Measurements from ENCODE around the gene LINGO3.

Gene LINGO3

GRCh38 chr19:2291185-2291751 is 16.7 kb downstream of the LINGO3 start:
- peak overlapping the region; percentile 91 for H3K27ac Mint-ChIP-seq
- peaks cover 42% of the 10 kb centered on the region for H3K4me1 Mint-ChIP-seq
- peaks cover 32% of the 10 kb centered on the region for H3K27me3 Mint-ChIP-seq
- no peak for DNase-seq
- CTCF ChIA-PET = interaction anchor here (1.0 kb wide), 1 partner anchor 101 kb away, joined by 4 read pairs; no protein-coding TSS in a partner anchor
- peaks cover 28% of the 10 kb centered on the region for H3K36me3 Mint-ChIP-seq
- H3K4me3 Mint-ChIP-seq = peak overlapping the region; percentile 80
- no peaks in the 10 kb centered on the region for H3K9me3 Mint-ChIP-seq

GRCh38 chr19:2290441-2291184 is 17.3 kb downstream of the LINGO3 start:
- peak; percentile 53 for DNase-seq
- H3K27ac Mint-ChIP-seq = peak overlapping the region; percentile 91
- CTCF ChIA-PET = interaction anchor here (1.0 kb wide), 1 partner anchor 102 kb away, joined by 4 read pairs; no protein-coding TSS in a partner anchor
- H3K27me3 Mint-ChIP-seq = peaks cover 36% of the 10 kb centered on the region
- peaks cover 27% of the 10 kb centered on the region for H3K36me3 Mint-ChIP-seq
- H3K4me3 Mint-ChIP-seq = peak overlapping the region; percentile 80
- H3K9me3 Mint-ChIP-seq = no peaks in the 10 kb centered on the region
- peaks cover 42% of the 10 kb centered on the region for H3K4me1 Mint-ChIP-seq

- DNase-seq = peak; percentile 86
- no peaks in the 10 kb centered on the region for H3K9me3 Mint-ChIP-seq
- peaks cover 20% of the 10 kb centered on the region for H3K36me3 Mint-ChIP-seq
- peak overlapping the region; percentile 92 for H3K4me3 Mint-ChIP-seq
- peaks cover 40% of the 10 kb centered on the region for H3K27me3 Mint-ChIP-seq
- peaks cover 40% of the 10 kb centered on the region for H3K4me1 Mint-ChIP-seq
- H3K27ac Mint-ChIP-seq = peak overlapping the region; percentile 99
- CTCF ChIA-PET = interaction anchor here (1.4 to 1.8 kb wide), 3 partner anchors 28 to 103 kb away, joined by 3 to 4 read pairs (median 4); partner anchors contain the start of gene PLEKHJ1
These were observed 18.1 kb downstream of the LINGO3 start for GRCh38 chr19:2289714-2290435.

DNA sequence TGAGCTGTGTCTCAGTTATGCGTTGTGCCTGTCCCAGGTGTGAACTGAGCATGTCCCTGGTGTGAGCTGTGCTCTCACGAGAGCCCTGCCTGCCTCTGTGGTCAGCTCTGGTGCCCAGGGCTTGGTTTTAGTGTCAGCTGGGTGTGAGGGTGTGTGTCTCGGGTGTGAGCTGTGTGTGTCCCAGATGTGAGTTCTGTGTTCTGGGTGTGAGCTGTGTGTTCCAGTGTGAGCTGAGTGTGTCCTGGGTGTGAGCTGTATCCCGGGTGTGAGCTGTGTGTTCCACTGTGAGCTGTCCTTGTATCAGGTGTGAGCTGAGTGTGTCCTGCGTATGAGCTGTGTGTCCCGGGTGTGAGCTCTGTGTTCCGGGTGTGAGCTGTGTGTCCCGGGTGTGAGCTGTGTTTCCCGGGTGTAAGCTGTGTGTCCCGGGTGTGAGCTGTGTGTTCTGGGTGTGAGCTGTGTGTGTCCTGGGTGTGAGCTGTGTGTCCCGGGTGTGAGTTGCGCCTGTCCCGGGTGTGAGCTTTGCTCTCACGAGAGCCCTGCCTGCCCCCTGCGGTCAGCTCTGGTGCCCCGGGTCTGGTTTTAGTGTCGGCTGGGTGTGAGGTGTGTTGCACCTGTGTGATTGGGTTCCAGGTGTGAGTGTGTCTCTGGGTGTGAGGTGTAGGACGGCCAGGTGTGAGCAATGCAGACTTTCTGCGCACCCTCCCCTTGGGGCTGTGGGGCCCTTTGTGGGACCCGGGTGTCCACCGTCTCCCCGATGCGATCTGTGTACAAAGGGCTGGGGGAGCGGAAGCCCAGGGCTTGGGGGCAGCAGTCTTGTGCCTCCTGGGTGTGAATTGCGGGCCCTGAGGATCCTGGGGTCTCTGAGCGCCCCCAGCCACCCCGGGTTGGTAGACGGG is 18.9 kb downstream of the LINGO3 start:
- Mint-ChIP-seq H3K27me3 (peaks cover 40% of the 10 kb centered on the region), H3K9me3 (no peaks in the 10 kb centered on the region), H3K4me1 (peaks cover 39% of the 10 kb centered on the region), H3K36me3 (peaks cover 19% of the 10 kb centered on the region), H3K27ac (peak overlapping the region; percentile 99), H3K4me3 (peak overlapping the region; percentile 92)
- DNase-seq = no peak
- CTCF ChIA-PET = interaction anchor here (1.3 to 1.8 kb wide), 4 partner anchors 27 to 104 kb away, joined by 3 to 4 read pairs (median 4); partner anchors contain the start of gene PLEKHJ1

- Mint-ChIP-seq H3K27me3 (peaks cover 41% of the 10 kb centered on the region), H3K9me3 (no peaks in the 10 kb centered on the region), H3K4me1 (peaks cover 35% of the 10 kb centered on the region), H3K4me3 (peak overlapping the region; percentile 92), H3K36me3 (peaks cover 16% of the 10 kb centered on the region), H3K27ac (peak overlapping the region; percentile 99)
- CTCF ChIA-PET = interaction anchor here (1.3 to 1.8 kb wide), 4 partner anchors 14 to 105 kb away, joined by 4 to 6 read pairs (median 4); partner anchors contain the start of gene PLEKHJ1
- DNase-seq = no peak
These were observed 19.6 kb downstream of the LINGO3 start for GRCh38 chr19:2288338-2288817.

GRCh38 chr19:2287585-2288337 is 20.2 kb downstream of the LINGO3 start:
- CTCF ChIA-PET = interaction anchor here (1.3 to 1.8 kb wide), 5 partner anchors 13 to 105 kb away, joined by 3 to 6 read pairs (median 4); partner anchors contain the start of gene PLEKHJ1
- H3K4me1 Mint-ChIP-seq = peaks cover 36% of the 10 kb centered on the region
- no peak overlapping the region for H3K4me3 Mint-ChIP-seq
- H3K9me3 Mint-ChIP-seq = no peaks in the 10 kb centered on the region
- no peak for DNase-seq
- H3K36me3 Mint-ChIP-seq = peaks cover 13% of the 10 kb centered on the region
- H3K27ac Mint-ChIP-seq = peak overlapping the region; percentile 58
- peaks cover 47% of the 10 kb centered on the region for H3K27me3 Mint-ChIP-seq

DNA sequence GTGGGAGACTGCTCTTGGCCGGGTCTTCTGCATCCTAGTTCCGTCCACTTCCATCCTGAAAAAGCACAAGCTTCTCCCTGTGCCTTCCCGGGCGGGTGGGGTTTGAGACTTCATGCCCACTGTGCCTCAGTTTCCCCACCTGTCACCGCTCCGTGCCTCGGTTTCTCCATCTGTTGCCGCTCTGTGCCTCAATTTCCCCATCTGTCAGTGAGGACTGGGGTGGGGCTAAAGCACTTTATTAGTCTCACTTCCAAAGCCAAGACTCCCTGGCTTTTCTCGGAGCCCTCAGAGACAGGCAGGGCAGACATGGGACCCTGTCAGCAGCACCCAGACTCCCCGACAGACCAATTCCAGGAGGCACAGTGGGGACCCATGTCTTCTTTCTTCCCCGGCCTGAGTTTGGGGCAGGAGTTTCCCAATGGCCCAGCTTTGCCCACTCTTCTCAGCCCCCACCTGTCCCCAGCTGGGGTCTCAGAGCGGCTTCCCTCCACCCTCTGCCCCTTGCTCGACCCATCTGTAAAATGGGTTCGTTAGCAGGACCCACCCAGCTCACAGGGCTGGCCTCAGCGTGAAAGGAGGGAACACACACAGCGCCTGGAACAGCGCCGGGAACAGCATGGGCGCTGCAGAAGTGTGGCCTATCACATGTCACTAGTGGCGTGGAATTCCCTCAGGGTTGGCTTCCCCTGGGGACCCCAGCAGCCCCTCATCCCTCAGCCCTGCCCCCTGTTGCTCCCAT is 21.4 kb downstream of the LINGO3 start:
- CTCF ChIA-PET = interaction anchor here (1.5 to 1.7 kb wide), 2 partner anchors 12 to 30 kb away, joined by 3 to 6 read pairs; no protein-coding TSS in a partner anchor
- no peak for DNase-seq
- Mint-ChIP-seq H3K9me3 (no peaks in the 10 kb centered on the region), H3K27me3 (peaks cover 59% of the 10 kb centered on the region), H3K27ac (no peak overlapping the region), H3K4me3 (no peak overlapping the region), H3K36me3 (peaks cover 7% of the 10 kb centered on the region), H3K4me1 (peaks cover 39% of the 10 kb centered on the region)

DNA sequence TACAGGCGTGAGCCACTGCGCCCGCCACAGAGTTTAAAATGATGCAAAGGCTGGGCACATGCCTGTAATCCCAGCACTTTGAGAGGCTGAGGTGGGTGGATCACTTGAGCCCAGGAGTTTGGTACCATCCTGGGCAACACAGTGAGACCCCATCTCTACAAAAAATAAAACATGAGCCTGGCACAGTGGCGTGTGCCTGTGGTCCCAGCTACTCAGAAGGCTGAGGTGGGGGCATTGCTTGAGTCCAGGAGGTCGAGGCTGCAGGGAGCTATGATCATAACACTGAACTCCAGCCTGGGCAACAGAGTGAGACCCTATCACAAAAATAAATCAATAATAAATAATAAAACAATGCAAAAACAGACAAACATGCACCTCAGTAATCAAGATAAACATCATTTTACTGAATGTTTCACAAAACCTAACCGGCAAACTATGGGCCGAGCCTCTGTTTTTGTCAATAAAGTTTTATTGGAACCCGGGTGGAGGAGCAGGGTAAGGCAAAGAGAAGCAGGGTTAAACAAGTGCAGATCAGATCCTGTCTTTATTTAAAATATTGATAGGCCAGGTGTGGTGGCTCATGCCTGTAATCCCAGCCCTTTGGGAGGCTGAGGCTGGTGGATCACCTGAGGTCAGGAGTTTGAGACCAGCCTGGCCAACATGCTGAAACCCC is 24.0 kb downstream of the LINGO3 start:
- Mint-ChIP-seq H3K9me3 (no peaks in the 10 kb centered on the region), H3K27ac (no peak overlapping the region), H3K4me3 (no peak overlapping the region), H3K36me3 (peaks cover 1% of the 10 kb centered on the region), H3K4me1 (peaks cover 25% of the 10 kb centered on the region), H3K27me3 (peaks cover 49% of the 10 kb centered on the region)
- DNase-seq = no peak
- CTCF ChIA-PET = interaction anchor here (0.6 to 0.9 kb wide), 2 partner anchors 9 to 342 kb away, joined by 3 read pairs; no protein-coding TSS in a partner anchor

DNA sequence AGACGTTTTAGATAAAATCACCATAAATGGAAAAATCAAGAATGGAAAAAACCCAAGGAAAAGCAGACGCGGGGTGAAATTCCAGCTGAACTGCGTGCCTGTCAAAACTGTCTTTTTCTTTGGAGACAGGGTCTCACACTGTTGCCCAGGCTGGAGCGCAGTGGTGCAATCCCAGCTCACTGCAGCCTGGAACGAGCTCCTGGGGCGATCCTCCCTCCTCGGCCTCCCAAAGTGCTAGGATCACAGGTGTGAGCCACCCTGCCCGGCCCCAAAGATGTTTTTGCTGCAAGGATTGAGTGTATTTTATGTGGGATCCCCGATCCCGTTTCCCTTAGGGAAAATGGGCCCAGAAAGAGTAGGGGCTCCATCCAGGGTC is 25.1 kb downstream of the LINGO3 start:
- no peak overlapping the region for H3K4me3 Mint-ChIP-seq

DNA sequence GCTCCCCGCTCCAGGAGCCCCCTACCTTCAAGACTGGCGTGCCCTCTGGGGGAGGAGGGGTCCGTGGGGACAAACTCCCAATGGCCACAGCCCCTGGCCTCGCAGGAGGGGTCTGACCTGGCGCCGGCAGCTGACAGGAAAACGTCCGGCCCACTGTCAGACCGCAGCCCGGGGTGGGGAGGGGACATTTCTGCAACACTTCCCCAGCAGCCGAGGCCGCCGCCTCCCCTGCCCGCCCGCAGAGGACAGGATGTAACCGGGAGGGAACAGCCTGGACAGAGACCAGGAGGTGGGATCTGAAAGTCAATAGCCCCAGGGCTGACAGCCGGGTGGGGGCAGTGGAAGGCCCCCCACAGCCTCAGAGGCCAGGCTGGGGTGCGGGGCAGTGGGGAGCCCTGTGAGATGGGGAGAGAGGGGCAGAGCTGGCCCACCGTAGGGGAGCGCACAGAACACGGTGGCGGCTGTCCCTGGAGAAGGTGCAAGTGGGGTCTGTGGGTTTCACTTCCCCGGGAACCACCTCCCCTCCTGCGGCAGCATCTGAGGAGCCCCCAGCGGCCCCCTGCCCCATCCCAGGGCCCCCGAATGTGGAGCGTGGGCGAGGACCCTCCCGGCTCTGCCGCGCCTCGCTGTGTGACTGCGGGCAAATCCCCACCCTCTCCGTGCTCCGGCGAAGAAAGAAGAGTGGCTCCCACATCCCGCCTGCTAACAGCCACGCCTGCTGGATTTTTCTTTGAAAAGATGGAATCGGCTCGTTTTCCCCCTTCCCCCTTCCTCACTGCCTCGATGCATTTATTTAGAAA is 25.7 kb downstream of the LINGO3 start, which contains the start of gene PEAK3:
Gene PEAK3, minus strand, starts transcription at position 114 of the 800 bp plus-strand sequence. CDS start 1,244 bp downstream, outside the sequence.
- H3K27ac Mint-ChIP-seq = peak within 1 kb of the TSS; percentile 49
- peaks cover 1% of the 10 kb centered on the region for H3K36me3 Mint-ChIP-seq
- H3K4me1 Mint-ChIP-seq = peaks cover 17% of the 10 kb centered on the region
- peak within 1 kb of the TSS; percentile 46 for H3K4me3 Mint-ChIP-seq
- no peaks in the 10 kb centered on the region for H3K9me3 Mint-ChIP-seq
- CTCF ChIA-PET = no interaction called here
- DNase-seq = peak; percentile 70
- H3K27me3 Mint-ChIP-seq = peaks cover 33% of the 10 kb centered on the region

More for the DNA sequence above, 25.1 kb downstream of the LINGO3 start:
- Mint-ChIP-seq H3K36me3 (no peaks in the 10 kb centered on the region), H3K27ac (no peak overlapping the region), H3K27me3 (peaks cover 38% of the 10 kb centered on the region), H3K9me3 (no peaks in the 10 kb centered on the region), H3K4me1 (peaks cover 16% of the 10 kb centered on the region)
- CTCF ChIA-PET = interaction anchor here (0.9 kb wide), 1 partner anchor 8 kb away, joined by 3 read pairs; no protein-coding TSS in a partner anchor
- no peak for DNase-seq

Measured in activated naive CD4-positive, alpha-beta T cell treated with anti-CD3 and anti-CD28 coated beads, Interleukin-2, amount 10 ng/mL, durations not matched to agents 7 days and 5 days (primary cell).